Sciatic nerve (tissue), 1 donor: ENCODE measurements around the gene SIRPA. TPM values are rescaled to one million over a fixed set of nuclear protein-coding genes. Genes with fewer than 3 reads are reported as not detected.

Source experiments
- total RNA-seq: library from RNA; stranded (reverse); fragmentation: NEBNext Ultra II Directional; extraction: Animal tissue kit (Norgen Biotek cat#: 25700); gene quantifications from one replicate; pipeline ENCODE4 v1.2.1, GENCODE V29; 2021
- donor health status: DM: no; HTN: no; CAD: no.

SIRPA gene
- total RNA-seq, 1 donor from 2014 or later = 55.5 TPM

Other genes starting within 250 kb of the SIRPA start
- gene SIRPG, start 237.6 kb upstream of the SIRPA start, total RNA-seq = not detected
- gene PDYN, start 98.7 kb downstream of the SIRPA start, total RNA-seq = not detected
- gene STK35, start 206.4 kb downstream of the SIRPA start, total RNA-seq = 10.2 TPM